ENCODE results near the gene USP35. TPM values are rescaled to one million over a fixed set of nuclear protein-coding genes. Genes with fewer than 3 reads are reported as not detected.

The USP35 gene
- 10 to 100 TPM in 2 of 4 donors, 1 to 10 TPM in 2; 6.7 to 15.1 (median 8.6) TPM for total RNA-seq

GRCh38 chr11:78188286-78189173 lies at the start of gene USP35, which contains the start of gene KCTD21:
USP35 (plus strand) TSS chr11:78188919; CDS start chr11:78196246, 7,327 bp downstream.
KCTD21 (minus strand) TSS chr11:78188626; CDS start chr11:78174554, 14,072 bp downstream.
- DNase-seq (ENCODE audit: low spot score), result peak; percentile 72
- no peak for TF ChIP-seq CTCF (IDR thresholded peaks at IDR 0.05)
- ATAC-seq (ENCODE audit: low FRiP score), result peak; percentile 97

- DNase-seq (ENCODE audit: low spot score) (peak; percentile 87), ATAC-seq (ENCODE audit: low FRiP score) (peak; percentile 97)
- no peak for TF ChIP-seq CTCF (IDR thresholded peaks at IDR 0.05)
Observed at GRCh38 chr11:78139422-78140391, 49.0 kb upstream of the USP35 start, which contains the start of gene ALG8. ALG8 (minus strand) TSS chr11:78139626; CDS start chr11:78139588, 38 bp downstream.

GRCh38 chr11:78140392-78141077 lies 48.2 kb upstream of the USP35 start:
- ATAC-seq (ENCODE audit: low FRiP score), result no peak
- no peak for DNase-seq (ENCODE audit: low spot score)
- no peak for TF ChIP-seq CTCF (IDR thresholded peaks at IDR 0.05)

- TF ChIP-seq CTCF (IDR thresholded peaks at IDR 0.05), result no peak
- ATAC-seq (ENCODE audit: low FRiP score) (no peak), DNase-seq (ENCODE audit: low spot score) (no peak)
Observed at GRCh38 chr11:78145511-78146025, 43.2 kb upstream of the USP35 start.

- no peak for TF ChIP-seq CTCF (IDR thresholded peaks at IDR 0.05)
- DNase-seq (ENCODE audit: low spot score), result no peak
- no peak for ATAC-seq (ENCODE audit: low FRiP score)
Observed at GRCh38 chr11:78147807-78148206, 40.9 kb upstream of the USP35 start.

GRCh38 chr11:78149646-78150045 lies 39.1 kb upstream of the USP35 start:
- TF ChIP-seq CTCF (IDR thresholded peaks at IDR 0.05), result no peak
- ATAC-seq (ENCODE audit: low FRiP score), result no peak
- no peak for DNase-seq (ENCODE audit: low spot score)

Measured in omental fat pad (tissue), 4 donors.